Non-pigmented ciliary epithelial cell (primary cell): ENCODE results near the gene VPS37D.
"Not testable (repeated sequence)": the region's sequence is repeated elsewhere in the genome, so short reads cannot be mapped to it uniquely, and the experiment has no call there.

Experiments
- DNase-seq: peaks from one replicate; pipeline ENCODE4 v3.0.0-alpha.2; 2010; ENCODE audit warnings: low read depth

The VPS37D gene, protein sequence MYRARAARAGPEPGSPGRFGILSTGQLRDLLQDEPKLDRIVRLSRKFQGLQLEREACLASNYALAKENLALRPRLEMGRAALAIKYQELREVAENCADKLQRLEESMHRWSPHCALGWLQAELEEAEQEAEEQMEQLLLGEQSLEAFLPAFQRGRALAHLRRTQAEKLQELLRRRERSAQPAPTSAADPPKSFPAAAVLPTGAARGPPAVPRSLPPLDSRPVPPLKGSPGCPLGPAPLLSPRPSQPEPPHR

DNA sequence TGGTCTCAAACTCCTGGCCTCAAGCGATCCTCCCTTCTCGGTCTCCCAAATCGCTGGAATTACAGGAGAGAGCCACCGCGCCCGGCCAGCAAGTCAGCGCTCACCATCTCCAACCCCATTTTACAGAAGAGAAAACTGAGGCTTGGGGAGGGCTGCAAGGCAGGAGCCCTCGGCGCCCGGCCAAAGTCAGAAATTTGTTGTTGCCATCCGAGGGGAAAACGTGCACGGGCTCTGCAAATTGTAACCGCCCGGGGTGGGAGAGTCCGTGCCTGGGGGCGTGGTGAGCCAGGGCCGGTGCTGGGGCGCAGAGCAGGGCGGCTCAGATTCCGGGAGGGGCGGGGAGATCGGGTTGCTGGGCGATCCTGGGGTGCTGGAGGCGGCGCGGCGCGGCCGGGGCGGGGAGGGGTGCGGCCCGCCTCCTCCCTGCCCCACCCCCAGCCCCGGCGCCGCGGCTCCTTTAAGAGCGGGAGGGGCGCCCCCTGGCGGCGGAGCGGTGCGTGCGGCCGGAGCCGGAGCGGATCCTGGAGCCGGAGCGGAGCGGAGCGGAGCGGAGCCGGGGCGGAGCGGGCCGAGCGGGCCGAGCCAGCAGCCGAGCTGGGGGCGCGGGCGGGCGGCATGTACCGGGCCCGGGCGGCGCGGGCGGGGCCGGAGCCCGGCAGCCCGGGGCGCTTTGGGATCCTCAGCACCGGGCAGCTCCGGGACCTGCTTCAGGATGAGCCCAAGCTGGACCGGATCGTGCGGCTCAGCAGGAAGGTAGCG, at the start of gene VPS37D:
VPS37D (plus strand) TSS at position 488 of the 759 bp plus-strand sequence; CDS start at position 616, 128 bp downstream.
- DNase-seq: peak; percentile 23

DNA sequence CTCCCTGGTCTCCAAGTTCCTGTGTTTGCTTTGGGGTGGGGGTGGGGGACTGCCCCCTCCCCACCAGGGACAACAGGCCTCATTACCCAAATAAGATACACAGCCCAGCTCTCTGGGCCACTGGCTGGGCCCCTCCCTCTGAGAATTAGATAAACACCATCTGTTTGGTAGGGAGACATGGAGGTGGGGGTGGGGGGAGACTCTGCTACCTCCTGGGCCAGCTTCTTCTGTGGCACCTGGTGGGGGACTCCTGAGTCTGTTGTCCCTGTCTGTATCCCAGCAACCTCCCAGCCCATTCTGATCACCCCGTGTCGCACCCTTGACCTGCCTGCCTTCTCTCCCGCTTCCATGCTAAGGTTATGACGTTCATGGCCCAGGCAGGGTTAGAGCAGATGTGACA, 49.1 kb upstream of the VPS37D start:
- no peak for DNase-seq

DNA sequence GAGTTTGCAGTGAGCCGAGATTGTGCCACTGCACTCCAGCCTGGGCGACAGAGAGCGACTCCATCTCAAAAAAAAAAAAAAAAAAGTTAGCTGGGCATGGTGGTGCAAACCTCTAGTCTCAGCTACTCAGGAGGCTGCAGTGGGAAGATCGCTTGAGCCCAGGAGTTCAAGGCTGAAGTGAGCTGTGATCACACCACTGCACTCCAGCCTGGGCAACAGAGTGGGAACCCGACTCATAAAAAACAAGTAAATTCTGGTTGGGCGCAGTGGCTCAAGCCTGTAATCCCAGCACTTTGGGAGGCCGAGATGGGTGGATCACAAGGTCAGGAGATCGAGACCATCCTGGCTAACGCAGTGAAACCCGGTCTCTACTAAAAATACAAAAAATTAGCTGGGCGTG, 48.2 kb upstream of the VPS37D start:
- DNase-seq: not testable (repeated sequence)

DNA sequence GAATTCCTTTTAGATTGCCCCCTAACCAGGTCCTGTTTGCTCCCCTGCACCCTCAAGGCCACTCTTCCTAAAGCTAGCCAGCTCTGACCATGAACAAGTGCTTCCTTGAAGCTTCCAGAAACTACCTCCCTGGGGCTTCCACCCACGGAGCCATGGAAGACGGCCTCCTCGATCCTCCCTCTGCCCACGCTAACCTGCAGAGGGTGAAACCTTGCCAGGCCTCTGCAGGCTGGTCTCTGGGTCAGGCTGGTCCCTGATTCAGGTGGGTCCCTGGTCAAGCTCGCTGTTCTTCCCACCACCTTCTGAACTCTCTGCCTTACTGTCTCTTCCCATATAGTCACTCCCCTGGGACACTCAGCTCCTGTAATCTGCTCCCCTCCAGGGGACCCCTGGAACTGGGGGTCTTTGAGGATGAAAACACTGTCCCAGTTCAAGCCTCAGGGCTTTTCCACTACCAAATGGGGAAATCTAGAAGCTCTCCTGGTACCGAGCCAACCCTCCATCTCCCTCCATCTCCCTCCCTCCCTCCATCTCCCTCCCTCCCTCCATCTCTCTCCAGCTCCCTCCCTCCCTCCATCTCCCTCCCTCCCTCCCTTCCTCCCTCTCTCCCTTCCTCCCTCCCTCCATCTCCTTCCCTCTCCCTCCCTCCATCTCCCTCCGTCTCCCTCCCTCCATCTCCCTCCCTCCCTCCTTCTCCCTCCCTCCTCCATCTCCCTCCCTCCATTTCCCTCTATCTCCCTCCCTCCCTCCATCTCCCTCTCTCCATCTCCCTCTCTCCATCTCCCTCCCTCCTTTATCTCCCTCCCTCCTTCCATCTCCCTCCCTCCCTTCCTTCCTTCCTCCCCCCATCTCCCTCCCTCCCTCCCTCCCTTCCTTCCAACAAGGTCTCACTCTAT, 46.2 kb upstream of the VPS37D start:
- DNase-seq: no peak

DNA sequence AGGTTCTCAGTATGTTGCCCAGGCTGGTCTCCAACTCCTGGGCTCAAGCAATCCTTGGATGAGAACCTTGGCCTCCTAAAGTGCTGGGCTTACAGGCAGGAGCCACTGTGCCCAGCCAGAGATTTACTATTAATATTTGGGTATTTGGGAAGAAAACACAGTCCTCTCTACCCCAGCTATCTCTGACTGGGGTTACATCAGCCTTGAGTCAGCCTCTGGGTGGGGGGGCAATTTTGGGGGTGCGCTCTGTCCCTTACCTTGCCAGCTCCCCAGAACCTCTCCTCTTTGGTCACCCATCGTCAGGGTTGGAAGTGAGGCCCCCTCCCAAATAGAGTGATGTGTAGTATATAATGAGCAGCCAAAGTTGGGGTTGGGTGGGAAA, 45.1 kb upstream of the VPS37D start:
- no peak for DNase-seq

DNA sequence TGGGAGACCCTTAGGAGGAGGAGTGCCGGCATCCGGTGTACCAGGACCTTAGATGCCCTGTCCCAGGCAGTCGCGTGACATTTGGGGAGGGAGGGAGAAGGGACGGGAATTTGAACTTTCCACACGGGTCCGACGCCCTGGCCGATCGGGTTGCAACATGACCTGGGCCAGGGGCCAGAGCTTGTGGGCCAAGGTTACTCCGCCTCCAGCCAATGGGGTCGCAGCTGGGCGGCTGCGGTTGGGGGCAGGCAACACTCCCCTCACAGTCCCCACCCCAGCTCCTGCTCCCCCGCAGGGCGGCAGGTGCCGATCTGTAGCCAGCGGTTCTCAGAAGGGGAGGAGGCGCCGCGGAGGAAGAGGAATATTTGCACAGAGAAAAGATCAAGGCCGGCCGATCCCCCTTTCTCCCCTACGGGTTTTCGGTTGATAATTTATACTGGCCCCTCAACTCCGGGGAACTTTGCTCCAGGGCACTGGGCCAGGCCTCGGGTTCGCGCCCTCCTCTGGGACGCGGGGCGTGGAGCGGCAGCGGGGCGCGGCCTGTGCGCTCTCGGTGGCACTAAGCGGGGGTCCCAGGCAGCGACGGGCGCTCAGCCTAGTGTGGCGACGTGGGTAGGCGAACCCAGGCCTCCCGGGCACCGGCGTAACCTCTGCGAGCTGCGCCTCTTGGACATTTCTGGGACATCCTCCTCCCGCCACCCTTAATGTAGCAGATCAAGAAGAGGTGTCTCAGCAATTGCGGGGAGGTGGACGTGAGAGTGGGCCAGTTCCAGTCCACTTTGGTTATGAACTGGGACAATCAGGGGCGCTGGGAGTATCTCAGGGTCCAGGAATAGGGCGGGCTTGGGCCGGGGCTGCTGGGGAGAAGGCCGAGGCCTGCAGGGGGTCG, 44.5 kb upstream of the VPS37D start:
- DNase-seq: no peak

DNA sequence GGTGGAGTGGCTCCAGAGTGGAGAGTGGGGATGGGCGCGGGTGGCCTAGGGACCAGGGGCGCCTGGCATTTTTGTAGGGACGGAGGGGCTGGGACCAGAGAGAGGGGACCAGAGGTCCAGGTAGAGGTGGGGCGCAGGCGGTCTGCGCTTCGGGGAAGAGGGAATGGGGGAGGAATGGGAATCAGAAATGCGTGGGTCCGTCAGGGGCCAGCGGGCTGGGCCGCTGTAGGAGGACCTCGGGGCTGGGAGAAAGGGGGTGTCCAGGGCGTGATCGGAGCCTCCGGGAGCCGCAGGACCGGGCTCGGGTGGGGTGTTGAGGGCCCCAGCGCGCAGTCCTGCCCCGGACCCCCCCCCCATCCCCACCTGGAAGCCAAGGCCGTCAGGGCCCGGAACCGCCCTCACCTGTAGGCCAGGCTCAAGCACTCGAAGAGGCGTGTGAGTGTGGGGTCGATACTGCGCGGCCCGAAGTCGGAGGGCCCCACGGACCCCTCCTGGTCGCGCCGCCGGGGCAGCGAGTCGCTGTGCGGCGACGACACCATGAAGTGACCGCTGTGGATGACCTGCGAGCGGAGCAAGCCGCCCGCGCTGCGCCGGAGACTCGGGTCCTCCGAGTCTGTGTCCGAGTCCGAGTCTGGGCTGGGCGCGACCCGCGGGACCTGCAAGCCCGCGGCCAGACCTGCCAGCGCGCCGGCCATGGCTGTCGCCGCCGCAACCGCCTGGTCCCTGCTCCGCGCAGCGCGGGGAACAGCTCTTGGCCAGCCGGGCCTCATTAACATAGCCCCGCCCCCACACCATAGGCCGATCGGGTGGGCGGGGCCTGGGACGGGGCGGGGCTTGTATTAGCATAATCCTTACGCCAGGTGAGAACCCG, 43.6 kb upstream of the VPS37D start, which contains the start of gene MLXIPL:
MLXIPL (minus strand) TSS at position 725 of the 871 bp plus-strand sequence; CDS start at position 695, 30 bp downstream.
- DNase-seq: no peak

DNA sequence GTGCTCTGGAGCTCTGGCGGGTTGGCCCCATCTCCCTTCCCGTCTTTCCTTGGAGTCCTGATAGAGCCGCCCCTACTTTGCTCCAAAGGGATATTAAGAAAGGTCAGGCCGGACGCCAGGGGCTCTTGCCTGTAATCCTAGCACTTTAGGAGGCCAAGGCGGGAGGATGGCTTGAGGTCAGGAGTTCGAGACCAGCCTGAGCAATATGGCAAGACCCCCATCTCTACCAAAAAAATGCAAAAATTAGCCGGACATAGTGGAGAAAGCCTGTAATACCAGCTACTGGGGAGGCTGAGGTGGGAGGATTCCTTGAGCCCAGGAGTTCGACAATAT, 43.0 kb upstream of the VPS37D start:
- no peak for DNase-seq

DNA sequence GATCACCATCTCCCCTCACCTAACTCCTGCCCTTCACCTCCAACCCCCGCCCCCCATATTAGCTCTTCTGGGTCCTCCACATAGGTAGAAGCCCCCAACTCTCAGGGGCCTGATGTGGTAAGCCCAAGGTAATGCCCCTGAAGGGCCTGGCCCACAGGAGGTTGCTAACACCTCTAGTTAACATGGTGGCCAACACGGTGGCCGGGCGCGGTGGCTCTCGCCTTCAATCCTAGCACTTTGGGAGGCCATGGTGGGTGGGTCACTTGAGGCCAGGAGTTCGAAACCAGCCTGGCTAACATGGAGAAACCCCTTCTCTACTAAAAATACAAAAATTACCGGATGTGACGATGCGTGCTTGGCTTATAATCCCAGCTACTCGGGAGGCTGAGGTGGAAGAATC, 42.4 kb upstream of the VPS37D start:
- no peak for DNase-seq

DNA sequence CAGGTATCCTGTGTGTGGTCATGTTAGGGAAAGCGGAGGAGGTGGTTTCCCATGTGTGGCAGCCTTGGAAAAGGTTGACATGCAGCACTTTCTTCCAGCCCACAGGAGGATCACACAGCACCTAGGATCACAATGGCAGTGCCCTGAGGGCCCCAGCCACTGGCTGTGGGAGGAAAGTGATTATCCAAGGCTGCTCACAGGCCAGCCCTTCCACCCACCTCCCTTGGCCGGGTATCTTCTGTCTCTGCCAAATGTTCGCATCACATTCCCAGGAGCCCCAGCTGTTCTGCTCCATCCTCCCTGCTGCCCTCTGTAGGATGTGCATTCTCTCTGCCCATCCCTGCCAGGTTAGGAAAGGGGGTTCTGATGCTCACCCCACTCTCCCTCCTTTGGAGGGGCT, 40.8 kb upstream of the VPS37D start:
- DNase-seq: no peak

DNA sequence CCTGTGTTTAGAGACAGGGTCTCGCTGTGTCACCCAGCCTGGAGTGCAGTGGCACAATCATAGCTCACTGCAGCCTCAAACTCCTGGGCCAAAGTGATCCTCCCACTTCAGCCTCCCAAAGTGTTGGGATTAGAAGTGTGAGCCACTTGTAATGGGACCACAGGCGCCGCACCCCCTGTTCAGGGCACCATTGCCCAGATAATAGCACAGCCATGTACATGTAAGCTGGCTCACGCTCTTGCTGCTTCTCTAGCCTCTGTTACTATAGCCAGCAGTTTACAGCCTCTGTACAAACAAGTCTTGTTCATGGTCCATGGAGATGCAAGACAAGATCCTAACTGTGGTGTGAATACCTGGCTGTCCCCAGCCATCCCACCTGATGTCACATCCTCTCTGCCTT, 39.1 kb upstream of the VPS37D start:
- DNase-seq: no peak

DNA sequence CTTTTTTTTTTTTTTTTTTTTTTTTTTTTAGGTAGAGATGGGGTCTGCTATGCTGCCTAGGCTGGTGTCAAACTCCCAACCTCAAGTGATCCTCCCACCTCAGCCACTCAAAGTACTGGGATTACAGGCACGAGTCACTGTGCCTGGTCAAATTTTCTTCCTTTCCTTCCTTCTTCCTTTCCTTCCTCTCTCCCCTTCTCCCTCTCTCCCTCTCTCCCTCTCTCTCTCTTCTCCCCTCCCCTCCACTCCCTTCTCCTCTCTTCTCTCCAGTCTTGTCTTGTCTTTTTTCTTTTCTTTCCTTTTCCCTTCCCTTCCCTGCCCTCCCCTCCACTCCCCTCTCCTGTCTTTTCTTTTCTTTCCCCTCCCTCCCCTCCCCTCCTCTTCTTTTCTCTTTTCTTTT, 36.1 kb upstream of the VPS37D start:
- DNase-seq: no peak

DNA sequence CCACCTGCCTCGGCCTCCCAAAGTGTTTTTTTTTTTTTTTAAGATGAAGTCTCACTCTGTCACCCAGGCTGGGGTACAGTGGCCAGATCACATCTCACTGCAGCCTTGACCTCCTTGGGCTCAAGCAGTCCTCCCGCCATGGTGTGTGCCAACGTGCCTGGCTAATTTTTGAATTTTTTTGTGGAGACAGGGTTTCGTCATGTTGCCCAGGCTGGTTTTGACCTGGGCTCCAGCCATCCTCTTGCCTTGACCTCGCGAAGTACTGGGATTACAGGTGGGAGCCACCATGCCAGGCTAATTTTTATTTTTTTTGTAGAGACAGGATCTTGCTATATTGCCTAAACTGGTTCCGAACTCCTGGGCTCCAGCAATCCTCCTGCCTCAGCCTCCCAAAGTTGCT, 34.3 kb upstream of the VPS37D start:
- DNase-seq: no peak

DNA sequence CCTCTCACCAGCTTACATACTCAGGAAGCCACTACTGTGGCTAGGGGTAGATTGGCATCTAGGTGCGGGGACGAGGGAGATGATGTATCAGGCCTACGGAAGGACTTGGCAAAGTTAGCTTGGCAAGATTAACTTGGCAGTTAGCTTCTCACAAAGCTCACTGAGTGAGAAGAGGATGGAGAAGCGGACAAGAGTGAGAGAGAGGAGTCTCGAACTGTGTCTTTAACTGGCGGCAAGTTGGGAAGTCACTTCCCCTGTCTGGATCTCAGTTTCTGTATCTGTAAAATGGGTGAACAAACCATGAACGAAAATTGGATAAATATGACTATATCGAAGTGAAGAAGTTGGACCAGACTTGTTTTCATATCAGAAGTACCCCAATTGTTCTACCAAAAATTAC, 33.8 kb upstream of the VPS37D start:
- no peak for DNase-seq

DNA sequence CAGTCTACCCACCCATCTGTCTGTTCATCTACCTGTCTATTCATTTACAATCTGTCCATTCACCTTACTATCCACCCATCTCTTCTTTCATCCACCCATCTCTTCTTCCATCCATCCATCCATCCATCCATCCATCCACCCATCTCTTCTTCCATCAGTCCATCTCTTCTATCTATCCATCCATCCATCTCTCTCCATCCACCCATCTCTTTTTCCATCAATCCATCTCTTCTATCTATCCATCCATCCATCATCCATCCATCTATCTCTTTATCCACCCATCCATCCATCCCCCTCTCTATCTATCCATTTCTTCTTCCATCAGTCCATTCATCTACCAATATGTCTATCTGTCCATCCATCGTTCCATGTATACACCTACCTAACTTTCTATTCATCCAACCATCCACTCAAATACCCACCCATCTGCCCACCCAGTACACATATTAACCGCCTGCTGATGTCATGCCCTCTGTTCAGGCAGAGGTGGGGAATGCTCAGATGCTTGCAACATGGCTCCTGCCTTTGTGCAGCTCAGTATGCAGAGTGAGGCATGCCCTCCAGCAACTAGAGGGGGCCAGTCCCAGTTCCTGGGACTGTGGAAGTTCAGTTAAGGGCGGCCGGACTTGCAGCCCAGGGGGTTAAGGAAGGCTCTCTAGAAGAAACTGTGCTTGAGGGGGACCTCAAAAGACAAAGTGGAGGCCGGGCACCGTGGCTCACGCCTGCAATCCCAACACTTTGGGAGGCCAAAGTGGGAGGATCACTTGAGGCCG, 32.0 kb upstream of the VPS37D start:
- no peak for DNase-seq

DNA sequence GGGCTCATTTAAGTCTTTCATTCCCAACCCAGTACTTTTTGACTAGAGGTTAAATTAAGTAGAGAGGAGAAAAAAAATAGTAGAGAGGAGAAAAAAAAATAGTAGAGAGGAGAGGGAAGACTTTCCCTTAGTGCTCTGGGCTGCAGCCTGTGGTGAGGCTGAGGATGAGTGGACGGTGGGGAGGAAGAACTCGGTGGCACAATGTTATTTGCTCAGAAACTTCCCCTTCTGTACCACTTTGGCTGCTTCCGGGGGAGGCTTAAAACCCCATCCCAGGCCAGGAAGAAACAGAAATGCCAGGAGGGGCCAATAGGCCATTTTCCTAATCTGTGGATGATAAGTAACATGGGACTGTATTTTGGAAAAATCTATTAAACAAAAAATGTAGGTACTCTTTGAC, 28.7 kb upstream of the VPS37D start:
- DNase-seq: no peak

DNA sequence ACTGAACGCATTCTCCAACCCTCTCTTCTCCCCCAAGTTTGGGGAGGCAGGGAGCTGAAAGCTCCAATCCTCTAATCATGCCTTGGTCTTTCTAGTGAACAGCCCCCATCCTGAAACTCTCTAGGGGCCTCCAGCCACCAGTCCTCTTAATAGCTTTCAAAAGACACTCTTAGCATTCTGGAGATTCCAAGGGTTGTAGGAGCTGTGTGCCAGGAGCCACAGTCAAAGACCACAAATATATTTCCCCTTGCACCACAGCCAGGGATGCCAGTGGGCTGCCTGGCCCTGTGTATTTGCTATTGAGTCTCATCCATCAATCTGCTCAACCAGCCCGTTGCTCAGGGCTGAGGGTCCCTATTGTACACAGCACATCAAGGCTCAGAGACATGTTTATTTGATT, 24.8 kb upstream of the VPS37D start:
- DNase-seq: no peak

DNA sequence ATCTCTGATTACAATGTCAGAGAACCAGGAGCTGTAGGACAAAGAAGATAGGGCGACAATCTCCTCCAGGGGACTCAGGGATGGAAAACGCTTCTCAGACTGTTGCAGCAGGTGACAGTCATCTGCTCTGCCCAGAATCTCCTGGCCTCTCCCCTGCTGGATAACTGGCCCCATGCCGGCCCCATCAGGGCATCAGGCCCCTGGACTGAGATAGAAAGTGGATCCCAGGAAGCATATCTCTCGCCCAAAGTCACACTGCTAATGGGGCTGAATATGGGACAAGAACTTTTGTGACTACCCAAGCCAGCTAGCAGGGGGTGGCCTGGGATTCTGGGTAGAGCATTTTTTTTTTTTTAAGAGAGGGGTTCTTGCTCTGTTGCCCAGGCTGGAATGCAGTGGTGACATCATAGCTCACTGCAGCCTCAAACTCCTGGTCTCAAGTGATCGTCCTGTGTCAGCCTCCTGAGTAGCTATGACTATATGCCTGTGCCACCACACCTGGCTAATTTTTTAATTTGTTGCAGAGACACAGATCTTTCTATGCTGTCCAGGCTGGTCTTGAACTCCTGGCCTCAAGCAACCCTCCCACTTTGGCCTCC, 22.8 kb upstream of the VPS37D start:
- no peak for DNase-seq

DNA sequence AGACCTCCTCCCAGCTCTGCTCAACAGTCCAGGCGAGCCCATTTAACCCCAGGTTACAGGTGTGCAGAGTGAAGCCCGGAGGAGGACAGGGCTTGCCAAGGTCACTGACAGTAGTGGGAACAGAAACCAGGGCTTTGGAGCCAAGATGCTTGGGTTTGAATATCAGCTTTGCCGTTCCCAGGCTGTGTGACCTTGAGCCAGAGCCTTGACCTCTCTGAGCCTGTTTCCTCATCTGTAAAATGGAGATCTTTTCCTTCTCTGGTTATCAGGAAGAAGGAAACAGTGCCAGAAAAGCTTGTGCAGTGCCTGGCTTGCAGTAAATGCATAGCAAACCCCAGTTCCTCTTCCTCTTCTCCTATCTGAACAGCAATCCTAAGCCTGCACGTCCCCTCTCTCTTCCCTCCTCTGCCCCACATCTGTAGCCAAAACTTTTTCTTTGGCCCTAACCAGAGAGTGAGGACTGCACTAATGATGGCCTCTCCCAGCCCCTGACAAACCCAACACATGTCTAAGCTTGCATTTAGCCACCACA, 21.9 kb upstream of the VPS37D start:
- no peak for DNase-seq
